Adrenal gland (tissue), 12 donors: Measurements from ENCODE around the gene WWTR1. TPM values are rescaled to one million over a fixed set of nuclear protein-coding genes. Genes with fewer than 3 reads are reported as not detected.

Experiments
- DNase-seq, 7 donors: peaks; one replicate each; pipeline ENCODE4 v3.0.0-alpha.2; 2019 to 2020
- H3K27ac ChIP-seq, 5 donors: fragments of 200-600 bp; sonication (generic) in 4 of 5; 1 replicate in 3 of 5; 2 replicates in 2 of 5; pipeline versions ENCODE4 v1.5.1 to v1.8.0; 2016 to 2020; ENCODE audit warnings: mild to moderate bottlenecking in 1 of 5
- H3K27me3 ChIP-seq: fragments of 200-600 bp; 2 replicates; pipeline ENCODE4 v1.8.0; 2021
- H3K36me3 ChIP-seq, 2 donors: fragments of 200-600 bp; replicated peaks in 1 of 2; 1 replicate in 1 of 2; 2 replicates in 1 of 2; pipeline versions ENCODE4 v1.5.1 to v1.8.0; 2018 to 2022
- H3K4me1 ChIP-seq, 2 donors: fragments of 200-600 bp; replicated peaks in 1 of 2; 1 replicate in 1 of 2; 2 replicates in 1 of 2; pipeline versions ENCODE4 v1.5.1 to v1.8.0; 2018 to 2021
- H3K4me3 ChIP-seq, 4 donors: fragments of 200-600 bp; sonication (generic) in 3 of 4; one replicate each; pipeline ENCODE4 v1.5.1; 2016 to 2018
- H3K9me3 ChIP-seq, 3 donors: fragments of 200-600 bp; sonication (generic) in 1 of 3; replicated peaks in 1 of 3; 1 replicate in 2 of 3; 2 replicates in 1 of 3; pipeline versions ENCODE4 v1.5.1 to v1.8.0; 2016 to 2021
- POLR2A ChIP-seq, 2 donors: fragments of 450-650 bp; IDR thresholded peaks; one replicate each; pipeline ENCODE4 v1.6.1; 2017; ENCODE audit warnings: antibody characterized with exemption in 2 of 2, mild to moderate bottlenecking in 2 of 2, moderate library complexity in 1 of 2
- WGBS, 4 donors: extraction: QIAGEN DNeasy Blood & Tissue Kit in 2 of 4; methylation state at CpG; one replicate each; pipeline versions ENCODE4 v1.1.5 to v1.1.7; 2013 to 2017; 5-methylcytosine and 5-hydroxymethylcytosine counted together
- intact Hi-C, 2 donors: fragments of 100-400 bp; cut with DNase I; formaldehyde crosslinking; loops; one replicate each; pipeline versions ENCODE4 v1.14.1 to v1.15.0; 2022 to 2023
- polyA plus RNA-seq, 3 donors: library from polyadenylated mRNA; stranded (reverse); fragments of 200-250 nt in 2 of 3; fragments of 350-450 nt in 1 of 3; fragmentation: Illumina TruSeq in 1 of 3; extraction: RNeasy Lipid Tissue Mini Kit (QIAGEN cat#74804) in 1 of 3; gene quantifications; one replicate each; pipeline ENCODE4 v1.2.3, GENCODE V29; 2013 to 2014
- total RNA-seq, 9 donors: library from RNA; depleted of rRNA in 4 of 9; stranded (reverse); fragments of >200 nt in 4 of 9; fragments of 120-200 nt in 1 of 9; fragmentation: NEBNext Ultra II Directional in 1 of 9; extraction: Animal tissue kit (Norgen Biotek cat#: 25700) in 1 of 9; gene quantifications; one replicate each; pipeline versions ENCODE4 v1.1.0 to v1.2.4, GENCODE V29; 2013 to 2023
- TF ChIP-seq, protein P1 (sequence below), 6 experiments: fragments of 450-650 bp in 4 of 6; fragments of 200-600 bp in 2 of 6; sonication (generic) in 1 of 6; IDR thresholded peaks; 1 replicate in 5 of 6; 2 replicates in 1 of 6; pipeline versions ENCODE4 v1.5.1 to v1.8.0; 2016 to 2021; ENCODE audit warnings: antibody characterized with exemption in 6 of 6, mild to moderate bottlenecking in 2 of 6, moderate library complexity in 1 of 6
- donor health status: healthy with polysubstance abuse.
- donor health status: Bipolar disorder and iron deficiency.
- donor health status: DM: yes; HTN: yes; CAD: no.
- donor health status: DM: no; HTN: no; CAD: no.
- donor health status: DM: no; HTN: no; CAD: no.
- donor health status: DM: yes; HTN: yes; CAD: no.

Gene WWTR1
- total and polyA plus RNA-seq, 12 donors = 11.9 to 56.2 (median 35.6) TPM

DNA sequence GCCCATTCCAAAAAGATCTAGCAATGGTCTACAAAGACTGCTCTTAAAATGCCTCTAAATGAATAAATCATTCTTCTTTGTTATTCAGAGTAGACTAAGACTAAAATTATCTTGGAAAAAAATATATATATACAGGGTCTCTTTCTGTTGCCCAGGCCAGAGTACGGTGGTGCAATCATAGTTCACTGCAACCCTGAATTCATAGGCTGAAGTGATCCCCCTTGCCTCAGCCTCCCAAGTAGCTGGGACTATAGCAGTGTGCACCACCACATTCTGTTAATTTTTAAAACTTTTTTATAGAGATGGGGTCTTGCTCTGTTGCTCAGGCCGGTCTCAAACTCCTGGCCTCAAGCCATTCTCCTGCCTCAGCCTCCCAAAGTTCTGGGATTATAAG, 18.7 kb downstream of the WWTR1 start:
- Histone ChIP-seq H3K4me3 (peak overlapping the region in 1 of 4 donors; percentile 36), H3K36me3 (no peaks in the 10 kb centered on the region), H3K9me3 (no peaks in the 10 kb centered on the region), H3K4me1 (peaks cover 30 to 50% of the 10 kb centered on the region in 2 donors), H3K27ac (peak overlapping the region in 3 of 5 donors; percentile 28 to 80 (median 43)), H3K27me3 (no peaks in the 10 kb centered on the region)
- DNase-seq = no peak
- WGBS, 4 donors = 73 to 85% (median 81%) methylated on average over 2 of the region's 2 CpGs
- intact Hi-C loops = no loop called here
- TF ChIP-seq, protein P1, sequence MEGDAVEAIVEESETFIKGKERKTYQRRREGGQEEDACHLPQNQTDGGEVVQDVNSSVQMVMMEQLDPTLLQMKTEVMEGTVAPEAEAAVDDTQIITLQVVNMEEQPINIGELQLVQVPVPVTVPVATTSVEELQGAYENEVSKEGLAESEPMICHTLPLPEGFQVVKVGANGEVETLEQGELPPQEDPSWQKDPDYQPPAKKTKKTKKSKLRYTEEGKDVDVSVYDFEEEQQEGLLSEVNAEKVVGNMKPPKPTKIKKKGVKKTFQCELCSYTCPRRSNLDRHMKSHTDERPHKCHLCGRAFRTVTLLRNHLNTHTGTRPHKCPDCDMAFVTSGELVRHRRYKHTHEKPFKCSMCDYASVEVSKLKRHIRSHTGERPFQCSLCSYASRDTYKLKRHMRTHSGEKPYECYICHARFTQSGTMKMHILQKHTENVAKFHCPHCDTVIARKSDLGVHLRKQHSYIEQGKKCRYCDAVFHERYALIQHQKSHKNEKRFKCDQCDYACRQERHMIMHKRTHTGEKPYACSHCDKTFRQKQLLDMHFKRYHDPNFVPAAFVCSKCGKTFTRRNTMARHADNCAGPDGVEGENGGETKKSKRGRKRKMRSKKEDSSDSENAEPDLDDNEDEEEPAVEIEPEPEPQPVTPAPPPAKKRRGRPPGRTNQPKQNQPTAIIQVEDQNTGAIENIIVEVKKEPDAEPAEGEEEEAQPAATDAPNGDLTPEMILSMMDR (IDR thresholded peaks at IDR 0.05) = no peak
- TF ChIP-seq POLR2A (IDR thresholded peaks at IDR 0.05) = no peak

DNA sequence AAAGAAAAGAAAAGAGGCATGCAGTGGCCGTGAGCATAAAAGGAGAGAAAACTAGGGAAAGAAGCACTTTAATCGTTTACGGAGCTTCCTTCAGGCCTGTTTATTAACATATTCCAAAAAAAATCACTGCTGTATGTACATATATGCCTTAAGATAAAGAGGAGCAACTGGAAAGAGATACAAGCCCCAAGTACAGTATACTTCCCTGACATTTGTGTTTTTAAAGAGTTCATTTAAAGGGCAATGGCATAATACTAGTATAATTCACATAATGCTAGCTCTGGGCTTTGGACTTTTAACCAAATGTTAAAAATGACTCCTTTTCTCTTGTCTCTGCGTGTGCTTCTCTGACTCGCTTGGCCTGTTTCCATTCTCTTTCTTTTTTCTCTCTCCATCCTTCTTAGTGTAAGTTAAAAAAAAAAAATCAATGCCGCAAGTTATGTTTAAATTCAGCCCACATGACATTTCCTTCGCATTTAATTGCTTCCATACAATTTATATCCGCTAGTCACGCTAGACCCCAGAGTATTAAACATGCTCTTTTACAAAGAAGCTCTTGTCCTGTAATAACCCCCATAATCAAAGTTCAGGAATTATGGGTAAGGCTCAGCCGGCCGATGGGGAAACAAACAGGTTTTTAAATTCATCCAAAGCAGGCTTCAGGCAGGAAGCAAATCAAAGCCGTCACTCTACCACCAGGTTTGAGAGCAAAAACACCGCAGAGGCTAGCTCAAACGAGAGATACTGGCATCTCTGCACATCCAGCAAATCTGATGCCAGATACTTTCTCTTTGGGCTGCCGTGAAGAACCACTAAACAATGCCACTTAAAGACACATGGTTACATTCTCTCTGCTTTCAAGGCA, 19.4 kb downstream of the WWTR1 start:
- Histone ChIP-seq H3K27ac (peak overlapping the region in 3 of 5 donors; percentile 28 to 80 (median 43)), H3K4me1 (peaks cover 24 to 46% of the 10 kb centered on the region in 2 donors), H3K27me3 (no peaks in the 10 kb centered on the region), H3K36me3 (no peaks in the 10 kb centered on the region), H3K9me3 (no peaks in the 10 kb centered on the region), H3K4me3 (peak overlapping the region in 1 of 4 donors; percentile 36)
- TF ChIP-seq, protein P1 (IDR thresholded peaks at IDR 0.05) = no peak
- peak in 1 of 2 donors; percentile 27 for TF ChIP-seq POLR2A (IDR thresholded peaks at IDR 0.05)
- peak in 5 of 7 donors; percentile 24 to 66 (median 41) for DNase-seq
- WGBS, 4 donors = 27 to 36% (median 35%) methylated on average over 15 of the region's 15 CpGs
- intact Hi-C loops = no loop called here

DNA sequence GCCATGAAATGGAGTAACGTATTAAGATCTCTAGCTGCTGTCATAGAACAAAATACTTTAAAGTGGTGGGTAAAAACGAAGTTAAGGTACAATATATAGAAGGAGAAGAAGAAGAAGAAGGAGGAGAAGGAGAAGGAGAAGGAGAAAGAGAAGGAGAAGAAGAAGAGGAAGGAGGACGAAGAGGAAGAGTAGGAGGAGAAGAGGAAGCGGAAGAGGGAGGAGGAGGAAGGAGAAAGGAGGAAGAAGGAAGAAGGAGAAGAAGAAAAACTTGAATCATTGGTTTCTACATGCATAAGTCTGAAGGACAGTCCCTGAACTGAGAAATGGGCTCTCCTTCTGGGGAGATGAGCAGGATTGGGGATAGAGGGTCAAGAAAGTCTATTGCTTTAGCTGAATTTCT, 22.4 kb downstream of the WWTR1 start:
- intact Hi-C loops = no loop called here
- peaks cover 23 to 28% of the 10 kb centered on the region in 2 donors for H3K4me1 ChIP-seq

DNA sequence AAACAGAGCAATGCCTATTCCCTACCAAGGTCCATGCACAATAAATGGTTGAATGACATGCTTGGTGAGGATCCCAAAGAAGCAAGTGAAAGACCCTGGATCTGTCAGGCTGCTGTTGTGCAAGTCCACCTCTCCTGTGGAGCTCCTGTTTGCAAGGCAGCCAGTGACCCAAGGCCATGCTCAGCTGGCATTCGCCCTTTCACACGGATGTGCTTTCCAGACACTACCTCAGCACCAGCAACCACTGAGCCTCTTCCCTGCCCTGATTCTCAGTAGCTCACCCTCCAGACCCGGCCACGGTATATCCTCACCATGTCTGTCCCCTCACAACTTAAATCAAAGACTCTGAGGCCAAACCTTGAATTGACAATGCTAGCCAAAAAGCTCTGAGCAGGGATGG, 23.3 kb downstream of the WWTR1 start:
- intact Hi-C loops = no loop called here
- Histone ChIP-seq H3K9me3 (no peaks in the 10 kb centered on the region), H3K27me3 (no peaks in the 10 kb centered on the region), H3K36me3 (no peaks in the 10 kb centered on the region), H3K4me1 (peaks cover 23 to 28% of the 10 kb centered on the region in 2 donors), H3K27ac (peak overlapping the region in 2 of 5 donors; percentile 5 to 18), H3K4me3 (no peak overlapping the region)
- DNase-seq = peak in 6 of 7 donors; percentile 44 to 73 (median 66)
- 53 to 61% (median 60%) methylated on average over 2 to 4 of the region's 4 CpGs for WGBS, 4 donors
- no peak for TF ChIP-seq POLR2A (IDR thresholded peaks at IDR 0.05)
- TF ChIP-seq, protein P1 (IDR thresholded peaks at IDR 0.05) = no peak

More for the DNA sequence above, 22.4 kb downstream of the WWTR1 start:
- Histone ChIP-seq H3K36me3 (no peaks in the 10 kb centered on the region), H3K27ac (no peak overlapping the region), H3K27me3 (no peaks in the 10 kb centered on the region), H3K9me3 (no peaks in the 10 kb centered on the region), H3K4me3 (no peak overlapping the region)
- DNase-seq = no peak
- 80 to 87% (median 85%) methylated on average over 4 of the region's 4 CpGs for WGBS, 4 donors
- TF ChIP-seq, protein P1 (IDR thresholded peaks at IDR 0.05) = no peak
- TF ChIP-seq POLR2A (IDR thresholded peaks at IDR 0.05) = no peak
